HG03342 (cell line): ENCODE results near the gene MYO9B.
A peak's percentile ranks its signal among the peaks of the same experiment; 100 is the strongest.

Source experiments
- ATAC-seq: cut with Tn5 transposase; IDR thresholded peaks from one replicate; pipeline ENCODE4 v1.9.1; 2021; ENCODE audit warnings: mild to moderate bottlenecking, moderate library complexity; ENCODE audit not compliant: unreplicated experiment

The MYO9B gene, protein sequence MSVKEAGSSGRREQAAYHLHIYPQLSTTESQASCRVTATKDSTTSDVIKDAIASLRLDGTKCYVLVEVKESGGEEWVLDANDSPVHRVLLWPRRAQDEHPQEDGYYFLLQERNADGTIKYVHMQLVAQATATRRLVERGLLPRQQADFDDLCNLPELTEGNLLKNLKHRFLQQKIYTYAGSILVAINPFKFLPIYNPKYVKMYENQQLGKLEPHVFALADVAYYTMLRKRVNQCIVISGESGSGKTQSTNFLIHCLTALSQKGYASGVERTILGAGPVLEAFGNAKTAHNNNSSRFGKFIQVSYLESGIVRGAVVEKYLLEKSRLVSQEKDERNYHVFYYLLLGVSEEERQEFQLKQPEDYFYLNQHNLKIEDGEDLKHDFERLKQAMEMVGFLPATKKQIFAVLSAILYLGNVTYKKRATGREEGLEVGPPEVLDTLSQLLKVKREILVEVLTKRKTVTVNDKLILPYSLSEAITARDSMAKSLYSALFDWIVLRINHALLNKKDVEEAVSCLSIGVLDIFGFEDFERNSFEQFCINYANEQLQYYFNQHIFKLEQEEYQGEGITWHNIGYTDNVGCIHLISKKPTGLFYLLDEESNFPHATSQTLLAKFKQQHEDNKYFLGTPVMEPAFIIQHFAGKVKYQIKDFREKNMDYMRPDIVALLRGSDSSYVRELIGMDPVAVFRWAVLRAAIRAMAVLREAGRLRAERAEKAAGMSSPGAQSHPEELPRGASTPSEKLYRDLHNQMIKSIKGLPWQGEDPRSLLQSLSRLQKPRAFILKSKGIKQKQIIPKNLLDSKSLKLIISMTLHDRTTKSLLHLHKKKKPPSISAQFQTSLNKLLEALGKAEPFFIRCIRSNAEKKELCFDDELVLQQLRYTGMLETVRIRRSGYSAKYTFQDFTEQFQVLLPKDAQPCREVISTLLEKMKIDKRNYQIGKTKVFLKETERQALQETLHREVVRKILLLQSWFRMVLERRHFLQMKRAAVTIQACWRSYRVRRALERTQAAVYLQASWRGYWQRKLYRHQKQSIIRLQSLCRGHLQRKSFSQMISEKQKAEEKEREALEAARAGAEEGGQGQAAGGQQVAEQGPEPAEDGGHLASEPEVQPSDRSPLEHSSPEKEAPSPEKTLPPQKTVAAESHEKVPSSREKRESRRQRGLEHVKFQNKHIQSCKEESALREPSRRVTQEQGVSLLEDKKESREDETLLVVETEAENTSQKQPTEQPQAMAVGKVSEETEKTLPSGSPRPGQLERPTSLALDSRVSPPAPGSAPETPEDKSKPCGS (N-terminal part only)

DNA sequence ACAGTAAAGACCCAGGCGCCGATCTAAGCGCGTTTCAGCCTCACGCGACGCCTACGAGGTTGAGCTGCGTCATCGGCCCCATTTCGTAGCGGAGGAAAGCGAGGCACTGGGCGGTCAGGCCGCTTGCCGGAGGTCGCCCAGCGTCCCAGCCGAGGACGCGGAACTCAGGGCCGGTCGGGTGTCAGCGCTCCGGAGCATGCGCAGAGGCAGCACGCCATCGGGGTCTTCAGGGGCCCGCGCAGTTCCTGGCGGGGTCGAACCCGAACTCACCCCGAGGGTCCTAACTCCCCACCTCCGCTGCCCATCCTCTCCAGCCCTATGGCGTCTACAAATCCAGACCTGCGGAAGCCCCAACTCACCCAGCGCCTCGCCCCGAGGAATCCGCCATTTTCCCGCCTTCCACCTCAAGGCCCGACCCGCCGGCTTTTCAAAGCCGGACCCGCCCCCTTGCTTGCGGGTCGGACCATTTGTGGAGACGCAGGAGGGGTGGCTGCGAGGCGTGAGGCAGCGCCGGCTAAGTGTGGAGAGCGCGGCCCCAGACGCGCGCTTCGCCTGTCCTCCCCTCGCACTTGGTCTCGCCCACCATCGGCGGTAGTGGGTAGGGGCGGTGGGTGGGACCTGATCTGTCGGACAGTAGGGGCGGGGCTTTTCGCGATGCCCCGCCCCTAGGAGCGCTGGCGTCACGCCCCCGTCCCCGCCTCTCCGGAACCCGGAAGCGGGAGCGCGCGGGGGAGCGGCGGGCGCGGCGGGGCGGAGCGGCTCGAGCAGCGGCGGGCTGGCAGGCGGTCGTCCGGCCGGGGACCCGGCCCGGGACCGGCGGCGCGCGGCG, at the start of gene MYO9B, which contains the start of gene HAUS8:
Gene MYO9B, plus strand, starts transcription at position 743 of the 829 bp plus-strand sequence. CDS start 25,941 bp downstream, outside the sequence.
Gene HAUS8, minus strand, starts transcription at position 418 of the 829 bp plus-strand sequence. Its CDS starts 30 bp downstream, at position 388.
- peak; percentile 76 for ATAC-seq

DNA sequence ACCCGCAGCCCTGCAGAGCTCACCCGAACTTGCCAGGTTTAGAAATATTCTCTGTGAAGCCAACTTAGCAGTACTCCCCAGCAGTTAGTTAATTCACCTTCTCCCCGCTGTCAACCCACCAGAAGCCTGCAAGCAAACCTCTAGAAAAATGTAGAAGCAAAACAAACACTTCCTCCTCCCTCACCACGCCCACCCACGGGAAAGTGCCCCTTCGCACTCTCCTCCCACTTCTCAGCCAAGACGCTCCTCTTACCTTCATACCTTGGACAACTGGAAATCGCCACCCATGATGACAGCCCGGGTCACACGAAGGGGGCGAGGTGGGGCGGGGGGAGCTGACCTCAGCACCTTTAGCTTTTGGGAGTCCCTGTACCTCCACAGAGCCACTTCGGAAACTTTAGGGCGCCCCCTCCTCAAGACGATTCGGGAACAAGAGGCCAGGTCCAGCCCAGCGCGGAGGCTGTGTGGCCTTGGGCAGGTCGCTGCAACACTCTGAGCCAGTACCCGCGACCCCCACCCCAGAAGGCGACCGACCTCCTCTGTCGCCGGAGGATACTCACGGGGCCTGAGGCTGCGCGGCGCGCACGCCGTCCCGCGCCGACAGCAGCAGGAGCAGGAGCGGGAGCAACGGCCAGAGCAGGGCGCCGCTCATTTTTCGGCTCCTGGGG, 49.5 kb upstream of the MYO9B start:
- ATAC-seq: no peak

DNA sequence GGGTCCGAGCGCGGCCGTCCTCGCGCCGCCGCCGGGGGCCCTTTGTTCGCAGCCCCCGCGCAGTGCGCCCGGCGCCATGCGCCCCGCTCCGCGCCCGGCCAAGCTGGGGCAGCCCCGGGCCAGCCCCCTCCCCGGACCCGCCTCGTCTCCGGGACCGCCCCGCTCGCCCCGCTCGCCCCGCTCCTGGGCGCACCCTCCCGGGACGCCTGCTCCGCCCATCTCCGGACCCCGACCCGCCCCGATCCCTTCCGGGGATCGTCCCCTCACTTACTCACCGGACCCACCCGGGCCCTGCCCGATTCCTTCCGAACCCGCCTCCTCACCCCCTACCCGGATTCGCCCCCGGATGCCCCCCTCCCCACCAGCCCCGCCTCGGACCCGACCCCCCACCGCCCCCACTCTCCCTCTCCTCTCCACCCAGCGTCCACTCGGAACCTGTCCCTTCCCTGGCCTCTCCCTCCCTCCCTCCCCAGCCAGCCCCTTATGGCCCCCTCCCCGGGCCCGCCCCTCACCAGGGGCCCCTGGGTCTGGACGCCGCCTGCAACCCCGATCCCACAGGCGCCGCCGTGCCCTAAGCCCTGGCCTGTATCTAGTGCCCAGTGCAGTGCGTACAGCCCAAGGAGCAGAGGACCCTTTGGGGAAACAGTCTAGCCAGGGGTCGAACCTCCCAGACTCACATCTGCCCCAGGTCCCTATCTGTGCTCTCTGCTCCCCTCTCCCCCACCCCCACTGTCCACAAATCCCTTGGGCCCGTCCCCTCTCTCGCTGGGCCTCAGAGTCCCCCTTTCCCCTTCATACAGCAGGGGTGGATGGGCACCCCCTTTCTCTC, 48.7 kb upstream of the MYO9B start, which contains the start of gene CPAMD8:
Gene CPAMD8, minus strand, starts transcription at position 105 of the 829 bp plus-strand sequence. CDS start 168 bp downstream, outside the sequence.
- no peak for ATAC-seq

DNA sequence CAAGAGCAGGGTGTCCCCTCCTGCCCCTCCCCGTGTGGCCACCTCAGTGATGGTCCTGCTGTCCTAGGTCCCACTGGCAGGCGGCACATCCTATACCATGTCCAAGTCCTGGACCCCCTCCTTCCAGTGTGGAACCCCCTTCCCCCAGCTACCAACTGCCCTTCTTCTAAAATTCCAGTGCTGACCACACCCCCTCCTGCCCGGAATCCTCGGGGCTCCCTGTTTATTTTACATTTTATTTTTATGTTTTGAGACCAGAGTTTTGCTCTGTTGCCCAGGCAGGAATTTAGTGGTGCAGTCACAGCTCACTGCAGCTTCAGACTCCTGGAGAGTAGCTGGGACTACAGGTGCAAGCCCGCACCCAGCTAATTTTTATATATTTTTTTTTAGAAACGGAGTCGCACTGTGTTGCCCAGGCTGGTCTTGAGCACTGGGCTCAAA, 48.0 kb upstream of the MYO9B start:
- ATAC-seq: no peak

DNA sequence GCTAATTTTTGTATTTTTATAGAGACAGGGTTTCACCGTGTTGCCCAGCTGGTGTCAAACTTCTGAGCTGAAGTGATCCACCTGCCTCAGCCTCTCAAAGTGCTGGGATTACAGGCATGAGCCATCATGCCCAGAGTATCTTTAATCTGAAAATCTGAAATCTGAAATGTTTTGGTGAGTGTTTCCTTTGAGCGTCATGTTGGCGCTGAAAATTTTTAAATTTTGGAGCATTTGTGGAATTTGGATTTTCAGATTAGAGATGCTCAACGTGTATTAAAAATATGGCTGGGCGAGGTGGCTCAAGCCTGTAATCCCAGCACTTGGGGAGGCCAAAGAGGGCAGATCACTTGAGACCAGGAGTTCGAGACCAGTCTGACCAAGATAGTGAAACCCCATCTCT, 43.8 kb upstream of the MYO9B start:
- no peak for ATAC-seq

DNA sequence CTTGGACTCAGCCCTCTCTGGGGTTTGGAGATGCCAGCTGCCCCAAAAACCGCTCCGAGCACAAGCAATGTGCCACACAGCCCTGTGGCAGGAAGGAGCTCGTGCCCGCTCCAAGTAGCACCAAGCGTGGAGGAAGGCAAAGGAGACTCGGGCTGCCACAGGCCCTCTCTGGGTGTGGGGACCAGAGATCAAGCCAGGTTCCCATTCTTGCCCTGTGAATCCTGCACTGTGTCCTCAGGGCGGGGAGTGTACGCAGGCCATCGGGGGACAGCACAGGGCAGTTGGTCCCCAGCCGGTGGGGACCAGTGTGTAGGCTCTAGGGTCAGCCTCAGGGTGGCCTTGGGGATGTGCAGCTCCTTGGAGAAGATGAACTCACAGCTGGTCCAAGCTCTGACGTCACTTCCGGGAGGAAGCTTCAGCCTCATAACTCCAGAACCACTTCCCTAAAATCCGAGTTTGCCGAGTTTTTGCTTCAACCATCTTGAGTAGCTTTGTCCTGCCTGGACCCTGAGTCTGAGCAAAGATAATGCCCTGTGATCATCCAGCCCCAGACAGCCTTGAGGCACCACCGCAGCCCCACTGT, 39.6 kb upstream of the MYO9B start:
- no peak for ATAC-seq

DNA sequence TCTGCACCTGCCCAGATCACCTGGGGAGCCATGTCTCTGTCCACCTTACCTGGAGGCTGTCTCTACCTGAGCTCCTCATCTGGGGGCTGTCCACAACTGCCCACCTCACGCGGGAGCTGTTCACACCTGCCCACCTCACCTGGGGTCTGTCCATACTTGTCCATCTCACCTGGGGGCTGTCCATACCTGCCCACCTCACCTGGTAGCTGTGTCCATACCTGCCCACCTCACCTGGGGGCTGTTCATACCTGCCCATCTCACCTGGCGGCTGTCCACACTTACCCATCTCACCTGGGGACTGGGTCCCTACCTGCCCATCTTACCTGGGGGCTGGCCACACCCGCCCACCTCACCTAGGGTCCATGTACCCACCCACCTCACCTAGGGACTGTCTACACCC, 38.9 kb upstream of the MYO9B start:
- no peak for ATAC-seq

DNA sequence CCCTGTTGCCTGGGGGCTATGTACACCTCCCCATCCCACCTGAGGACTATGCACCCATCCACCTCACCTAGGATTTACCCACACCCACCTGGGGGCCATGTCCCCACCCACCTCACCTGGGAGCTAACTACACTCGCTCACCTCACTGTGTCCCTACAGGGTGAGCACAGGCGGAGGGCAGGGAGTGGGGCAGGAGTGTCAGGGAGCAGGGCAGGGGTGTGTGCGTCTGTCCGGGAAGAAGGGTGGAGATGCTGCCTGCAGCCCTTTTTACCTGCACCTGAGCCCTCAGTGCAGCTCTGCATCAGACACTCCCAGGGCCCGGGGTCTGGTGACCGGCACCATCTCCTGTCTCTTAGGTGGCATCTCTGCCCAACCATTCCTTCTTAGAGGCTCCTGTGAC, 38.4 kb upstream of the MYO9B start:
- no peak for ATAC-seq

DNA sequence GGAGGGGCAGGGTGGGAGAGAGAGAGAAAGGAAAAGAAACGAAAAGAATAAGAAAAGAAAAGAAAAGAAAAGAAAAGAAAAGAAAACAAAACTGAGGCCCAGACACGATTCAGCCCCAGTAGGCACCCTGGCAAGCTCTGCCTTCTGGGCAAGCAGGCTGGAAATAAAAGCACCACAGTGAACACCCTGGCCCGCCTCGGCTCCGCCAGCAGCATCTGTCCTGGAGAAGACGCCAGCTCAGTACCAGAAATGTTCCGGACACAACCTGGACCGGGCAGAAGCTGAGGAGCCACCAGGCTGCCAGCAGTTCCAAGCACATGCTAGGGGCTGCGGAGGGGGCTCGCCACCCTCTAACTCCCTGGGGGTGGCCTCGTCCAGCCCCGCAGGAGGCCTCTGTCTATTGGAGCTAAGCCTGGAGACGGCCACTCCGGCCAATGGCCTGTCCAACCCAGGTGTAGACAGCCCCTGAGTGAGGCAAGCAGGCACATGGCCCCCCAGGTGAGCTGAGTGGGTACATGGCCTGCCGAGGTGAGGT, 37.5 kb upstream of the MYO9B start:
- no peak for ATAC-seq

DNA sequence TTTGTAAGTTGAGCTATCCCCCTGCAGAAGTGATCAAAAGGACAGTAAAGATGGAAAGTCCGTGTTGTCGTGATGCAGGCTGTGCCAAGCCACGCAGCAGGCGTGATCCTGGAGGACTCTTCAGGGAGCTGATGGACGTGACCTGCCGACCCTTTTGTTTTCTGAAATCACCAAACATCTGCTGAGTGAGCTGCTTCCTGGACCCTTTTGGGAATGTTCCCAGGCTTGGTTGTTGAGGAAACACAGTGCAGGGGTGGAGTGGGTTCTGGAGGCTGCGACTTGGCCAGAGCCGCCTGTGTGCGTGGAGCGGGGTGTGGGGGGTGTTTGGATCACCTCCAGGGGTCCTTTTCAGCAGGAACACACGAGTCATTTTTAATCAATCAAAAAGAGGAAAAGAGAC, 33.6 kb upstream of the MYO9B start:
- no peak for ATAC-seq

DNA sequence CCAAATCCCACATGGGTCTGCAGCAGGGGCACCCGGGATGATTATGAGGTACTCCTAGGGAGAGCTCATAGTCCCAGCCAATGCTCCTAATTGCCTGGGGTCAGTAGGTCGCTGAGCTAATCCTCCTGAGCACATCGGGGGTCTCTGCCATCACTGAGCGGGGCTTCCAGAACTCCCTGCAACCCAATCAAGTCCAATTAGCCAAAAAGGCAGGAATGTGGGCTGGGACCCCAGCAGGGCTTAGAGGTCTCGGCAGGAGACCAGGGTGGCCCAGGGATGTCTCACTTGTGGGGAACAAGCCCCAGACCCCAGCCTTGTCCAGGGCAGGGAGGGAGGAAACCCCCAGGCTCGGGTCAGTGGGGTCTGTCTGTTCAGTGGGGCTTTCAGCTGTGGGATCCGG, 31.8 kb upstream of the MYO9B start:
- no peak for ATAC-seq

DNA sequence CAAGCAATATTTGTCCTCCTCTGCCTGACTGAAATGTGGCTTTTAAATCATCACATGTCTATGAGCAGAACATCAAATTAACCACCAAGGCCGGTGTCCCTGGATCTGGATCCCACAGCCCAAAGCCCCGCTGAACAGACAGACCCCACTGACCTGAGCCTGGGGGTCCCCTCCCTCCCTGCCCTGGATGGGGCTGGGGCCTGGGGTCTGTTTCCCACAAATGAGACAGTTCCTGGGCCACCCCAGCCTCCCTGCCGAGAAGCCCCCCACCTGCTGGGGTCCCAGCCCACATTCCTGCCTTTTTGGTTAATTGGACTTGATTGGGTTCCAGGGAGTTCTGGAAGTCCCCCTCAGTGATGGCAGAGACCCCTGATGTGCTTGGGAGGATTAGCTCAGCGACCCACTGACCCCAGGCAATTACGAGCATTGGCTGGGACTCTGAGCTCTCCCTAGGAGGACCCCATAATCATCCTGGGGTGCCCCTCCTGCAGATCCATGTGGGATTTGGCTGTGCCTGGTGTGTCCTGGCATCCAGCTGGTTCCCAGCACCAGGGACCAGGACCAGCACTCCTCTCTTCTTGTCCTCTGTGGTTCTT, 29.6 kb upstream of the MYO9B start:
- ATAC-seq: no peak

DNA sequence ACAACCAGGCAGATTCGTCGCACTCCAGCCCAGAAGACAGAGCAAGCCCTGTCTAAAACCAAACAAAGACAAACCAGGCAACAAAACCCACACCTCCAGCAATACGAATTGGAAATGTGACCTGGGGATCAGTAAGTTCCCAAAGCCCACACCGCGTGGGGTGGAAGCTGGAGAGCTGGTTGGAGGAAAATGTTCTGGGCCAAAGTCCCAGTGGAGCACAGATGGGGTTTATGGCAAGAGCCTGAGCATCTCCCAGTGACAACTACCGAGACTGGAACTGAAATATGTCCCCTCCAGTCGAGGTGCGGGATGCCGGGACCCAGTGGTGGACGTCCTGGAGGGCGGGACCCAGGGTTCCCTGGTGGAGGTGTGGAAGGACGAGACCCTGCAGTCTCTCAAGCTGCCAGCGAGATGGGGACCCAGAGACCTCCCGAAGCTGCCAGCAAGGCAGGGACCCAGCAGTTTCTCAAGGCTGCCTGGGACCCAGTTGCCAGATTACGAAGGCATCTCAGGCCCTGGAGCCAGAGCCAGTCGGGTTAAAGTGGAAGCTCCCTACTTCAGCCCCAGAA, 26.6 kb upstream of the MYO9B start:
- no peak for ATAC-seq

DNA sequence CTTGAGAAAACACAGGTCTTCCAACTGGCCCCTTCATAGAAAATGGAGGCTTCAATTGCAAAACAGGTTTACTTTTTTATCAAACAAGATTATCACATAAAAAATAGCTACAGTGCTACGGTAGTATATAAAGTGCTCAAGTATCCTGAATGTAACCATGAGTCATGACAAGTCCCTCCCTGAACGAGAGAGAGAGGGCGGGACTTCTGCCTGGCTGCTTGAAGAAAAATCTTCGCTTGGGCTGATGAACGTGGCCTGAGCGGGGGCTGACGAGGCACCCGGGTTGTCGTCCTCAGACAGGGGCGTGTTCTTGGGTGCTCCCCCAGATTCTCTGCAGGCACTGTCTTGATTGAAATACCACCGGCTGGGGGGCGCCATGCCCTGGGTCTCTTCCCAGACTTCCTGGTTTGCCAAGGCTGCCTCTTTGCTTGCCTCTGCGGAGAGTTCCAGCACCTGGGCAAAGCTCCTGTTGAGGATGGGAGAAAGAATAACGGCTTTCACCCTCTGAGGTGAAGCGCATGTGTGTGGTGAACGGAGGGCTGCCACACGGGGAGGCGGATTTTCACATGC, 25.8 kb upstream of the MYO9B start:
- ATAC-seq: no peak

DNA sequence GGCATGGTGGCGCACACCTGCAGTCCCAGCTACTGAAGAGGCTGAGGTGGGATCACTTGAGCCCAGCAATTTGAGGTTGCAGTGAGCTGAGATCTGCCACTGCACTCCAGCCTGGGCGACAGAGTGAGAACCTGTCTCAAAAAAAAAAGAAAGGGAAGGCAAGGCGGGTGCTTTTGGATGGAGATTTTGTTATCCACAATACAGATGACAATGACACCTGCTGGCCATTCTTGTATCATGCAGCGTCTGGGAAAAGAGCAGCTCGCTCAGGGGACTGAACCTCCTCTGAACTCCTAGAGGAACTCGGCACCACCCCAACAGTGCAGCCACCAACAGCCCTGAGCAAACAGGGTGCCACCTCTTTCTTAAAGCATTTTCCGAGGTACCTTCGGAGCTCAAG, 23.1 kb upstream of the MYO9B start:
- no peak for ATAC-seq

DNA sequence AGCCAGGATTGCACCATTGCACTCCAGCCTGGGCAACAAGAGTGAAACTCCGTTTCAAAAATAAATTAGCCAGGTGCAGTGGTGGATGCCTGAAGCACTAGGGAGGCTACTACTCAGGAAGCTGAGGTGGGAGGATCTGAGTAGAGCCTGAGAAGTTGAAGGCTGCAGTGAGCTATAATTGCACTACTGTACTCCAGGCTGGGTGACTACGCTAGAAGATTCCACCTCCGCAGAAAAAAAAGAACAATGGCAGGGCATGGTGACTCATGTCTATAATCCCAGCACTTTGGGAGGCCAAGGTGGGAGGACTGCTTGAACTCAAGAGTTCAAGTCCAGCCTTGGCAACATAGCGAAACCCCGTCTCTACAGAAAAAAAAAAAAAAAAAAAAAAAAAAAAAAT, 20.8 kb upstream of the MYO9B start:
- ATAC-seq: no peak

DNA sequence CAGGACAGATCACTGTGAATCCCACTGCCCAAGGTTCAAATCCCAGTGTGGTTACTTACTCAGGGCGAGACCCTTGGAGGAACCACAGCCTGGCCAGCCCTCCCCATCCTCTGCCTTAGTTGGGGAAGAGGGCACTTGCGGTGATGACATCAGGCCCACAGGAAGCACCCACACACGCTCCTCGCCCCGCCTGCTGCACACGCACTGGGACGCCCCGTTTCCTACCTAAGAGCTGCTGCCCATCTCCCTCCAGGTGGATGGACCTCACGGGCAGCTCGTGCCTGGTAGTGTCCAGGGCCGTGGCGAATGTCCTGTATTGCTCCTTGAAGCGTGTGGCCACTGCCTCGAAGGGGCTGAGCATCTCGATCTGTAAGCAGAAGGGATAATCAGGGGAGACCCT, 19.9 kb upstream of the MYO9B start:
- no peak for ATAC-seq
